T-helper 22 cell (primary cell): ENCODE data around the gene SP8.

ENCODE experiments used
- DNase-seq: peaks from one replicate; pipeline ENCODE4 v3.0.0-alpha.2; 2020; ENCODE audit warnings: low read depth

The SP8 gene

DNA sequence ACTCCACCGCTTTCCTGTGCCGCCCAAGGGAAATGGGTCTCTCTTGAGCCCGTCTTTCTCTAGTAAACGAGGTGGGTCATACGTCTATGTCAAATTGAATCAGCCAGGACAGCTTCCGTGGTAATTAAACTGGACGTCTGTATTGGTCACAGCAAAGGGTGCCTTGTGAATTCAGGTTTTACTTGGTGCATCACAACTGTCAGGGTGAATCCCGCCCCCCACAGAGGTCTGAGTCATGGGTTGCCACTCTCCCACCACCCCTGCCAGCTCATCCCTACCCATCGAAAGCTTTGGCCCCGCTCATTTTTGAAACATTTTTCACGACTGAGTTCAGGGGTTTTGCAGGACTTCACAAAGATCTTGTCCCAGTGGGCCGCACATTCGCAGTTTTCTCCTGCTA lies 8.0 kb upstream of the SP8 start:
- DNase-seq = no peak

DNA sequence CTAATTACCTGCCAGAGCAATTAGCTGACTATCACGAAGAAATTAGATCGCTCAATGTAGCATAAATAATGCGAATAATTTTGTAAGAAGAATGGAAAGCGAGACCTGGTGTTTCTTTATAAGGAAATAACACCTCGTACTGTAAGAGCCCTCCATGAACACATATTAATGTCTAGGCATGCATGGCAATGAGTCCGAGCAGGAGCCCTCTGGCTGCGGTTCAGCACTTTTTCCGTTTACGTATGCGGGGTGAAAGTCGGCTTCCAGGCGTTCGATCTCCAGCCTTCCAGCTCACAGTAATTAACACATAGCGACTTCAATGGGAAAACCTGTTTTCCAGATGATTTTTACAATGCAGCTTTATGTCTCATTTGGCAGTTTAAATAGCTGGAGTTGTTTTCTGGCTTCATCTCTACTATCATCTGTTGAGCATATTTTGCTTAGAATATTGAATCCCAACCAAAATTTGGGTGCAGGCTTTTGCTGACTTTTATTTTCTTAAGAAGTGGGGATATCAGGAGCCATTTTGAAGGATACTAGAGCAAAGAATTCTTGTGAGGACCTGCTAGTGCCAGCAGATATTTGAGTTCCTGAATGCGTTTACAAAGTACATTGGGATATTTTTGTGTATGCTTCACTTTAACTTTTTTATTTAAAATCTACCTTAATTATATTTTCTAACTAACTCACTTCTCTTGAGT lies 7.2 kb upstream of the SP8 start:
- no peak for DNase-seq

DNA sequence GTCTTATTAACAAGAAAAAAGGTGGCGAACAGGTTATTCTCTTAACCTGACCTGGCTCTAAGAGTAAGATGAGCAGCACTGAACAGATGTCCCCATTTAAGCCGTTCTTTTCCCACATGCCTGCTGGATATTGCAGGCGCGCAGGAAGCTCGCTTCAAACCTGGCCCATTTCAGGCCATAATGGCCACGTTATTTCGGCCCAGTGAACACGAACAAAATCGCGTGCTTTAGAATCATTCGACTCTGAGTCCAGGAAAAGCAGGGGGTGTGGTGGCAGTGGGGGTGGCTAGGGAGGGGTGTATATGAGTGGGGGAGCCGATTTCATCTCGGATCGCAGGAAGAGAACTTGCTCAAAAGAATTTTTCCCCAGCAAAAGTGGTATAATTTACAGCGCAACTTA lies 6.6 kb upstream of the SP8 start:
- no peak for DNase-seq

DNA sequence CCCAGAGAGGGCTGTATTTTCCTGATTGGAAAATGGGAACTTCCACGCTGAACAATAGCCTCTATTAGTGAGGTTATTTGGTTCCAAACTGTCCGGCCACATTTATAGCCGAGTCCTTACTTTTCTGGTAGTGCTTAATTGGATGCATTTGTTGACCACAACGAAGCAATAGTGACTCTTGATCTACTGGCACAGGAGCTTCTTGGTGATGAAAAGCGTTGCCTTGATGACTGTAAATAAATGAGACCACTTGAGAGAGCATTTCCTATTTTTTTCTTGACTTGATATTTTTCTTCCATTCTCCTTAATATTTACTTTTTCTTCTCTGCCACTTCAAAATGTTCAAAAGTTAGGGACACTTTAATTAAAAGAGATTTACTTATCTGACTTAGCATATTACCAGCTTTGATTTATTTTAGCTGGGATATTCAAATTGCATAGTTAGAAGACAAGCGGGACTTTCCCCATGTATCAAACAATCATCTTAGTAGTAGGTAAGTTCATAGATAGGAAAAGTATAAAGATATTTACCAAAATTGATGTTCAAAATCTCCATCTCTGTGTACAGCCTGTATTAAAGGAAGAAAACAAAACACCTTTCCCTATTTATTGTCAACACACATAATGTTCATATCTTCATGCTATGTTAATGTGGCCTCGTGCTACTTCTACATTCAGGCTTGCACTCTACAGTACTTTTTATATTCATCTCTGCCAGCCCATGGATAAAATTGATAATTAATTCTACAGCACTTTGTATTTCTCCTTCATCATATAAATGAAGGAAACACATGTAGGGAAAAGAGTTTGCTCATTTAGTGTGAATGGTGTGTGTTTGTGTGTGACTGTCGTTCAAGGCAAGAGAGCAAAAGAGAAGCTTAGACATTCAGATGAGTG lies 5.1 kb upstream of the SP8 start:
- DNase-seq = no peak

DNA sequence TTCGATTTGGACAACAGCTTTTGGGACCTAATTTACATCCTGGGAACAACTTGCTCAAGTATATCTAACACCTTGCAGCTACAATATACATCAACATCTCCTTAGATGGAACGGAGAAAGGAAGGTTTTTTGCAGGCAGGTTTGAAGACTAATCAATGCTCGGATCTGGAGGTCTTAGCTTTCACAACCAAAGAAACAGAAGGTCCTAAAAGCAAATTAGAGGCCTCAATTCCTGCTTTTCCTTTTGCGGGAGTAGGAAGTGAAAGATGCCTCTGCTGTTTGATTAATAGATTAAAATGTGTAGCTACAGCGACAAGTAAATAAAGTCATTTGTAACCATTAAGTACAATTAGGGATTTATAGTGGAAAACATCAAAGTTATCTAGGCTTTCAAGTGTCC lies 3.7 kb upstream of the SP8 start:
- no peak for DNase-seq

DNA sequence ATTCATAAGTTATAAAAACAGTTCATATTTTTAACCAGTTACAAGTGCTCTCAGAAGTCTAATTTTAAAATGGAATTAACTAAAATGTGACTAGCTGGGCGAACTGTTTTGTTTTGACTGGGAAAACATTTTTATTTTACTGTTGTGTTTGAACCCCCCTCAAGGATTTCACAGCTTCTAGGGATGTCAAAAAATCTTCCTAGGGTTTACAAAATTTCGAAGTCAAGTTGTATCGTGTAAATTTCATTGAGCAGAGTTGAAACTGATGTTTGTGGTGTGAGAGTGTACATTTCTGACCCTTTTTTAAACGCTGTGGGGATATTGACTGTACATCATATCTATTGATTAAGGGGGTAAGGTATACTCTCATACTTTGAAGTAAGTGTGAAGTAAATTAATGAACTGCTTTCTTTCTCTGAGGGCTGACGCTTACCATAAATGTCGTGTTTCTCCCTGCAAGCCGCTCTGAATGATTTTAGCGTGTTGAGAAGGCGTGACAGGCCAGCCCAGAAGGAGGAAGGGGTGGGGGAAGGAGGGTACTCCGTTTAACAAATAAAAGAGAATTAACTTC lies 1.8 kb upstream of the SP8 start:
- DNase-seq = no peak

DNA sequence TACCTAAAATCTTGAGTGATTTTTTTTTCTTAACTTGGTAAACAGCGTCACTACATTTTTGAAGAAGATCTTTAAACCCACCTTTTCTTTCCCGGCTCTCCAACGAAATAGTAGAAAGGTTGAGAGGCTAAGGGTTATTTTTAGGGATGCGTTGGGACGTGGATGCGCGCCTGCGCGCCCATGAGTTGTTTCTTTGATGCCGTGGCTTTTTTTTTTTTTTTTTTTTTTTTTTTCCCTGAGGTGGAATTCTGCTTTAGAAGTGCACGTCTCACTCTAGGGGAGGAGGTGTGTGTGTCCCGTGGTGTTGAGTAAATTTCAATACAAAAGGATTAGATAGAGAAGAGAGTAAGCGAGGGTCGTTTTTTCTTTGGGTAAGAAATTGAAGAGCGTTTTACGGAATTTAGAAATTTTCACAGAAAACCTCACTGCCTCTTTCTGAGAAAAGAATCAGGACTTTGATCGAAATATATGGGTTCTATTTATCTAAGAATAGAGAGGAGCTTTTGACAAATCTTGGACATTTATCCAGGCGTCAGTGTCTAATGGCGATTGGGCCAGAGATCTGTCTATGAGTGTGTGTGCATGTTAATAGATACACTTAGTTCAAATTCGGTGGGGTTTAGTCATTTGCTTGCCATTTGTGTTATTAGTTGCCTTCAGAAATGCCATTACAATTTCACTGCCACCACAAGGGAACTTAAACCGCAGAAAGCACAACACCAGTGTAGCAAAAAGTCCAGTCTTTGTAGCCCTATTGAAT lies 1.2 kb upstream of the SP8 start:
- no peak for DNase-seq

DNA sequence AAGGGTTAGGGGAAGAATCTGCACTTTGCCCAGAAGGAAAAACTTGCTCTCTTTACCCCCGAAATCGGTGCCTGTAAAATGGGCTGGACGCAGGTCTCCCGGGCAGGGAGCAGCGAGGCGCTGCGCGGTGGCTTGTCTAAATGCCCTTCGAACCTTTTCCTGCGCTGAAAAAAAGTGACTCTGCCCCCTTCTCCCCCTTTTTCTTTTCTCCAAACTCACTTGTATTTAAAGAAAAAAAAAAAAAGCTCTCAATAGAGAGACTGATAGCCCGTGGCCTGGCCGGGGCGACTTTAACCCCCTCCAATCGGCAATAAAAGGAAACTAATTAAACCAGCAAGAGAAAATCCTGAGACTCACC lies 286 bp downstream of the SP8 start:
- DNase-seq = no peak

DNA sequence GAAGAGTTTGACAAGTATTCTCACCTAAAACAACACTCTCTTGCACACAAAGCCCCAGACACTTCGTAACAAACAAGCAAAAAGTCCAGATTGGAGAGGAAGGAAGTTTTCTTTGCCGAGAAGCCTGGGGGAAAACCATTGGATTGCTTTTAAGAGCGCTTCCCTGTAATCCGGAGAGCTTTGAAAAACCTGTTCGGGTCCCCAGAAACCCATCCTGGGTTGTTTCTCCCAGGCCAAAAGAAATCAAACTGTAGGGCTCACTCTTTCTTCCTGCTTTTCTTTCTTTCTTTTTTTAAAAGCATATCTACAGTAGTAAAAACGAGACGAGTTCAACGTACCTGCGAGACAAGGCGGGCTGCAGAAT lies 655 bp downstream of the SP8 start:
- DNase-seq = no peak

DNA sequence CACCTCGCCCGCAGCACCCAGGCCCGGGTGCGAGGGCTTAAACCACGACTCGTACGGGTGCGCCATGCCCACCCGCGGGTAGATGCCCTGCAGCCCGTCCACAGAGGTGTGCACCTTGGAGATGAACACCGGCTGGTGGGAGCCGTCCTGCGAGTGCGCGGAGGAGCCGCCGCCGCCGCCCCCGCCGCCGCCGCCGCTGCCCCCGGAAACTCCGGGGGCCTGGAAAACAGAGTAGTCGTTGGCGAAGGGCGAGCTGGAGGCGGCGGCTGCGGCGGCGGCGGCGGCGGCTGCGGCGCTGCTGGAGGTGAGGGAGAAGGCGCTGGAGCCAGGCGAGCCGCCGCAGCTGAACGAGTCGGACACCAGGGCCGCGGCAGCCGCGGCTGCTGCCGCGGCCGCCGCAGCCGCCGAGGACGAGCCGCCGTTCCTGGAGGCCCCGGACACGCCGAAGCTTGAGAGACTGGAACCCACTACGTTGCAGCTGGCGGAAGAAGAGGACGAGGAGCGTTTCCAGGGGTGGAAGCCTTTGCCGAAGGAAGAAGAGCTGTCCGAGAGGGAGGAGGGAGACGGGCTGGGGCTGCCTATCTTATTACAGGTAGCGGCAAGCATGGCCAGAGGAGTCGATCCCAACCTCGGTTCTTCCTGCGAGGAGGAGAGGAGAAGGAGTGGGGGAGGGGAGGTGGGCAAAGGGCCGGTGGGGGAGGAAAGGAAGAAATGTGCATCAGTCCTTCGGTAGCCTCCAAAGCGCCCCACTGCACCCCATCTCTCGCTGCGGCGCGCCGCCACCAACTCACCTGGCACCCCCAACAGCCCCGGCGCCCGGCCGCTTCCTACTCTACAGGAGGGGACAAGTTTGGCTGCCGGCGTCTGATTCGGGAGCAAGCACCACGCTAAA lies 1.3 kb downstream of the SP8 start:
- DNase-seq = no peak

DNA sequence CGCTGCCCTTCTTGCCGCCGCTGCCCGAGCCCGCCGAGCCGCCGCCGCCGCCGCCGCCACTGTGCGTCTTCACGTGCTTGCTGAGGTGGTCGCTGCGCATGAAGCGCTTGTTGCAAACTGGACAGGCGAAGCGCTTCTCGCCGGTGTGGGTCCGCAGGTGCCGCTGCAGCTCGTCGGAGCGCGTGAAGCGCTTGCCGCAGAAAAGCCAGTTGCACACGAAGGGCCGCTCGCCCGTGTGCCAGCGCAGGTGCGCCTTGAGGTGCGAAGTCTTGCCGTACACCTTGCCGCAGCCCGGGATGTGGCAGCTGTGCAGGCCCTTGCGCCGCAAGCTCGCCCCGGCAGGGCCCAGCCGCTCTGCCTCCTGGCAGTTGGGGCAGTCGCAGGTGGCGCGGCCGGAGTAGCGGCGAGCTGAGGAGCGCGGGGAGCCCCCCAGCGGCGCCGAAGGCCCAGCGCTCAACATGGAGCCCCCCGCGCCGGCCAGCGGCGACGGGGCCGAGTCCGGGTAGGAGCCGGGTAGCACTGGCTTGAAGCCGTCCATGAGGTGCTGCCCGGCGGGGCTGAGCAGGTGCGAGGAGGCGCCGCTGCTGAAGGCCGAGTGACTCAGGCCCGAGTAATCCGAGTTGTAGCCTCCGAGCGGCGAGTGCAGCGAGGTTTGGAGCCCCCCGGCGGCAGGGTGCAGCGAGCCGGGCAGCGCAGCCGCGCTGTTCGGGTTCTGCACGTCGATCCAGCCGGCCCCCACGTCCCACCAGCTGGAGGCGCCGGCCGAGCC lies 2.1 kb downstream of the SP8 start:
- DNase-seq = no peak

DNA sequence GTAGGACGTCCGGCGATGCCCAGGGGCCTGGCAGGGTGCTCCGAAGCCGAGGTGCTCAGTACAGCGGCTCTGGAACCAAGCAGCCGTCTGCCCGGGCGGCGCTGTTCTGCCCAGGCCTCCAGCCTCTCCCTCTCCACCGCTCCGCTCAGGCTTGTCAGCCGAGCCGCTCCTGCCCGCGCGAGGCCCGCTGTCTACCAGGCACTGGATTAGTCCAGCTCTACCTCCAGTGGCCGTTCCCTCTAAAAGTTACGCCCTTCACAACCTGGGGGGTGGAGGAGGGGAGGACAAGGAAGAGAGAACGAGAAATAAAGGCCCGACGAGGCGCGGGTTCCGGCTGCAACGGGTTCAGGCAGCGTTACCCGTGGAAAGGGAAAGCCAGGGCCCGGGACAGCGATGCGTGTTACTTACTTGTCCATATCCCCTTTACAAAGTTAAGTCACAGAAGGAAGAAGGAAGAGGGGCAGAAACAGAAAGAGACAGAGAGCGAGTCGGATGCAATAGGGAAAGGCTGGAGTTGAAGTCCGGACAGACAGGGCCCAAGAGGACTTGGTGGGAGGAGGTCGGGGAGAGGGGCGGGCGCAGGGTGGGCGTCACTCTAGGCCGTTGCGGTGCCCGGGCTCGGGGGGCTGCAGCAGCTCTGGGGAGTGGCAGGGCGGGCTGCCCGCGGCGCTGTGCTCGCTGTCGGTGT lies 2.8 kb downstream of the SP8 start:
- no peak for DNase-seq

DNA sequence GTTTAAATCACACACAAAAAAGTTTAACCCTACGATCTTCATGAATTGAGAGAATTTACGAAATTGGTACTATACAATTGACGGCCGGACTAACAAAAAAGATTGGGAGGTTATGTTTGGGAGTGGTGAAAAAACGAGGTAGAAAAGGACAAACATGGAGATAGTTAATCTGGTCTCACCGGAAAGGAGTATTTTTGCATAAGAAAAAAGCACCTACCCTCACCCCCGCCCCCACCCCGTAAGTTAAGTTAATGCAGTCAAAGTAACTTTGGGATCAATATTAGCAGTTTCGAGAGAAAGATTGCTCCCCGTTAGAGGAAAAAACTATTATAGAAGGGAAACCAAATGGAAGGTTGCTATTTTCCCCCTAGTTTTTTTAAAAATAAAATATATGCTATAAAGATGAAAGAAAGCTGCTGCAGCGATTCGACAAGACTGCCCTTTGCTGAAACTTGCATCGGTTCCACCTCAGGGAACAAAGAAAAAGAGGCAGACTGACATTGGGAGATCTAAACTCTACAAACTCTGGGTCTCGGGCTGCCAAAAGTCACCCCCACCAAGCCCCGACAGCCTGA lies 3.5 kb downstream of the SP8 start:
- no peak for DNase-seq

DNA sequence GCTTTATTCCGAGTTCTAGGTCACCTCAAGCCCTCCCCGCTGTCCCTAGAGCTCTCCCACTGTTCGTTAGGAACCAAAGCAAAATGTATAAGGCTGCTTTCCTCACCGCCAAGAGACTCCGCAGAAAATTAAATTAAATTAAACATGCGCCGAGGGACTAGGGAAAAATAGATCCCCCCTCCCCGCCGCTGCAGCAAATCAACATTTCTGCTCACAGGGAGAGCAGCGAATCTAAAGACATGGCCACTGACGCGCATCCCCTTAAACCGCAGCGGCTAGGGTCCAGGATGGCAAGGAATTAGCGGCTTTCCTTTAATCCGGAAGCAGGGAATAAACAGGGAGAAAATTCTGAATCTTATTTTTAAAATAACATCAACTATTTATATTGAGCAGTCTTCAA lies 7.6 kb downstream of the SP8 start:
- DNase-seq = no peak

DNA sequence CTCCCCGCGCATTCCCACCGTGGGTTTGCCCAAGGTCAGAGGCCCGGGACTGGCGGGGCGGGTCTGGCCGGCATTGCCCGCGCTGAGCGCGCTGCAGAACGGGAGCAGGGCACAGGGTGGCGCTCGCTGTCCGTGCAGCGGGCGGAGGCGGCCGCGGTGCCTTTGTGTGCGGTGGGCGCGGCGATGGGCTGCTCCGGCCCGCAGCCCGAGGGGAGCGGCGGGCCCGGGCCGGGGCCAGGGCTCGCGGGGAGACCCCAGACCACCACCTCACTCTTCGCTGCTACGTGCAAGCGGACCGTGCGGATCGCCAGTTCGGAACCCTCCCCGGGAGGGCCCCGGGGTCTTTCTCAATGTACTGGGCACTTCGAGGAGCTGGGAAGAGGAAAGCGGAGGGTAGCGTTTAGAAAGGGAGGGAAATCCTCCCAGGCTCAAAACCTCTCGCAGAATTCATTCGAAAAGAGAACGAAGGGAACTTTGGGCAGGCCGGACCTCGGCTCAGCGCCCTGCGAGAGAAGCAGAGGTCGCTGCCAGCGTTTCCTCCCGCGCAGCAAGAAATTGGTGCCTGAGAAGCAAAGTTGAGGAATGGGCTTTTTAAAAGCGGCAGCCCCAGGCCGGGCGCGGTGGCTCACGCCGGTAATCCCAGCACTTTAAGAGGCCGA lies 8.5 kb downstream of the SP8 start:
- no peak for DNase-seq

DNA sequence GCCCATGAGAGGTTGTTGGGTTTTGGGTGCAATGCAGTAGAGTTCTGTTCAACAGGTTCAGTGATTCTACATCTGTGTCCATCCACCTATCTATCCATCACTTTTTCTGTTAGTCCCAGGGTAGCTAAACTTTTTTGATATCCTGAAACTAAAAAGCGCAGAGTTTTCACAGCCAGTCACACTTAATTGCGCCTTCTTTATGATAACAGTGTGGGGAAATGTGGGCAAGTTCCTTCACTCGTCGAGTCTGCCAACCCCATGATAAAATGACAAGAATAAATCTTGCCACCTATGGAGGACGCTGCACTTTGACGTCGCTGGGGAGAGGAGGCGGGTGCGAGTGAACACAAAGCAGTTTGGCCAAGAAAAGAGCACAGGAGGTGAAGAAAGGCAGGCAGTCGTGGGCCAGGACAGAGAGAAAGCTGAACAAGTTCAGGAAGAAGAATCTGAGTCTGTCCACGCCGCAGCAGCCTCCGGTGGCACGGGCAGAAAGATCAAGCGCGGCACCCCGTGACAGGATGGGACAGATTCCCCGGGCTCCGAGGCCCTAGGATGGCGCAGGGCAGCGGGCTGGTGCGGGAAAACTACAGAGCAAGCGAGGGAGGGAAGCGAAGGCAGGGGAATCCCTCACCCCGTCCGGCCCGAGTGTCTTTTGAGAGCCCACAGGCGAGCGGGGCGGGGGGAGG lies 9.2 kb downstream of the SP8 start:
- DNase-seq = no peak

DNA sequence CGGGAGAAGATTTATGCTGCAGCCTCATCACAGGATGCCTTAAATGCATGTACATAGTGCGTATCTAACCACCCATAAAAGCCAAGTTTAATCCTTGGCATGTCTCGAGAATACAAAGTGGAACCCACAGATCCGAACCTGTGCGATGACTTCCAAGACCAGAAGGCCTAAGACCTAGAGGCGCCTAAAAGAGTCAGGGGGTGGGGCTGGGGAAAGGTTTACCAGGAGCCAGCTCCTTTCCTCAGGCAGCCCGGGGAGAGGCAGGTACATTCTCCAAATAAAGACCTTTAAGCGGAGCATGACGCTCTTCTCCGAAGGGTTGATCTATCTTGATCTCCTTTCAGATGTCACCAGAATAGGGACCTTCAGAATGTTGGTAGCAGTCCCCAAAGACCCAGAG lies 9.7 kb downstream of the SP8 start:
- no peak for DNase-seq

DNA sequence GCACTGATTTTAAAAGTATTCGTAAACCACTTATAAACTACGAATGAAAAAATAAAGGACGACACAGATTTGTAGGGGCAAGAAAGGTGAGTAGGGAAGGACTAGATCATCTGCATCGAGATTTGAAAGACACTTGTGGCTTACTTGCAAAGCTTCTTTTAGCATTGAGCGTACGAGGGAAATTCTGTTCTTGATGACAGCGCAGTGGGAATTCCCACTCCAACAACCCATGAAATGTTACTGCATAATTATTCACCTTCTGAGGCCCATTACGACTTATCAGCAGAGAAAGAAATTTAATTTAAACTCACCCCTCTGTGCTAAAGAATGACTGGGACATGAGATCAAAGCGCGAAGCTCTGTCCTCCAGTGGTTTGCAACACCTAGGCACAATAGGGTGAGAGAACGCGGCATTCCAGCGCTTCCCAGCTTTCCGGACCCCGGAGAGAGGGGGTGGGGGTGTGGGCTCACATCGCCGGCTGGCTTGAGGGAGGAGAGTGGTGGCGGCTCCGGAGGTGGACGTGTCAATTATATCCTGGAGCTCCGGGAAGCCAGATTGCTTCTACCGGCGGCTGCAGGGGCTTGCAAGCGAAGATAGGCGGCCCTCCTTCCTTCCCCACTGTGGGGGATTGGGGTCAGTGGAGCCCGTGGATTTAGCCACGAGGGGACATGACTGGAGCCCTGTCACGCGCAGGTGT lies 10.3 kb downstream of the SP8 start:
- no peak for DNase-seq
